ENCODE results near the gene KLHL42. TPM values are rescaled to one million over a fixed set of nuclear protein-coding genes. Genes with fewer than 3 reads are reported as not detected.
A peak's percentile ranks its signal among the peaks of the same experiment; 100 is the strongest.

Gene KLHL42
- total and polyA plus RNA-seq, 4 donors: 7.5 to 32.5 (median 15.3) TPM

GRCh38 chr12:27806259-27806658 lies 26.2 kb downstream of the KLHL42 start:
- peaks cover 0 to 5% (median 0%) of the 10 kb centered on the region in 4 donors for H3K36me3 ChIP-seq (ENCODE audit: control insufficient read depth in 4 of 4, insufficient read depth in 4 of 4, low read length in 4 of 4)
- 95 to 100% methylated on average over 4 of the region's 4 CpGs for WGBS, 2 donors
- H3K9ac ChIP-seq (ENCODE audit: insufficient read depth in 1 of 2, low read length in 2 of 2): no peak overlapping the region
- ATAC-seq (ENCODE audit: insufficient read depth, low FRiP score) (no peak), DNase-seq (no peak)
- no peak for TF ChIP-seq CTCF (IDR thresholded peaks at IDR 0.05; ENCODE audit: control extremely low read depth, extremely low read depth)
- H3K4me3 ChIP-seq: no peak overlapping the region
- no peaks in the 10 kb centered on the region for H3K9me3 ChIP-seq (ENCODE audit: control insufficient read depth in 4 of 4, insufficient read depth in 3 of 4, low read length in 3 of 4)
- H3K27ac ChIP-seq (ENCODE audit: low read depth in 1 of 2, low read length in 1 of 2): no peak overlapping the region
- no peaks in the 10 kb centered on the region for H3K27me3 ChIP-seq (ENCODE audit: control insufficient read depth in 3 of 3, insufficient read depth in 3 of 3, low read length in 2 of 3)
- H3K4me1 ChIP-seq (ENCODE audit: control insufficient read depth in 5 of 5, insufficient read depth in 5 of 5, low read length in 5 of 5): peaks cover 0 to 21% (median 0%) of the 10 kb centered on the region in 5 donors

- TF ChIP-seq CTCF (IDR thresholded peaks at IDR 0.05; ENCODE audit: control extremely low read depth, extremely low read depth): no peak
- no peak overlapping the region for H3K27ac ChIP-seq (ENCODE audit: low read depth in 1 of 2, low read length in 1 of 2)
- no peaks in the 10 kb centered on the region for H3K9me3 ChIP-seq (ENCODE audit: control insufficient read depth in 4 of 4, insufficient read depth in 3 of 4, low read length in 3 of 4)
- ATAC-seq (ENCODE audit: insufficient read depth, low FRiP score): no peak
- 44 to 56% methylated on average over 8 of the region's 8 CpGs for WGBS, 2 donors
- H3K4me1 ChIP-seq (ENCODE audit: control insufficient read depth in 5 of 5, insufficient read depth in 5 of 5, low read length in 5 of 5): peaks cover 0 to 21% (median 0%) of the 10 kb centered on the region in 5 donors
- no peak overlapping the region for H3K9ac ChIP-seq (ENCODE audit: insufficient read depth in 1 of 2, low read length in 2 of 2)
- no peak for DNase-seq
- H3K4me3 ChIP-seq: no peak overlapping the region
- H3K36me3 ChIP-seq (ENCODE audit: control insufficient read depth in 4 of 4, insufficient read depth in 4 of 4, low read length in 4 of 4): no peaks in the 10 kb centered on the region
- H3K27me3 ChIP-seq (ENCODE audit: control insufficient read depth in 3 of 3, insufficient read depth in 3 of 3, low read length in 2 of 3): no peaks in the 10 kb centered on the region
Observed at GRCh38 chr12:27807063-27807703, 27.1 kb downstream of the KLHL42 start.

GRCh38 chr12:27808841-27809240 lies 28.8 kb downstream of the KLHL42 start:
- Histone ChIP-seq H3K27me3 (ENCODE audit: control insufficient read depth in 3 of 3, insufficient read depth in 3 of 3, low read length in 2 of 3) (no peaks in the 10 kb centered on the region), H3K27ac (ENCODE audit: low read depth in 1 of 2, low read length in 1 of 2) (no peak overlapping the region), H3K4me1 (ENCODE audit: control insufficient read depth in 5 of 5, insufficient read depth in 5 of 5, low read length in 5 of 5) (peaks cover 0 to 21% (median 0%) of the 10 kb centered on the region in 5 donors), H3K36me3 (ENCODE audit: control insufficient read depth in 4 of 4, insufficient read depth in 4 of 4, low read length in 4 of 4) (no peaks in the 10 kb centered on the region), H3K9ac (ENCODE audit: insufficient read depth in 1 of 2, low read length in 2 of 2) (no peak overlapping the region), H3K4me3 (no peak overlapping the region), H3K9me3 (ENCODE audit: control insufficient read depth in 4 of 4, insufficient read depth in 3 of 4, low read length in 3 of 4) (no peaks in the 10 kb centered on the region)
- WGBS, 2 donors: 62 to 67% methylated on average over 6 of the region's 6 CpGs
- DNase-seq (no peak), ATAC-seq (ENCODE audit: insufficient read depth, low FRiP score) (no peak)
- TF ChIP-seq CTCF (IDR thresholded peaks at IDR 0.05; ENCODE audit: control extremely low read depth, extremely low read depth): no peak

GRCh38 chr12:27810756-27811155 lies 30.7 kb downstream of the KLHL42 start:
- Histone ChIP-seq H3K27me3 (ENCODE audit: control insufficient read depth in 3 of 3, insufficient read depth in 3 of 3, low read length in 2 of 3) (no peaks in the 10 kb centered on the region), H3K4me3 (no peak overlapping the region), H3K36me3 (ENCODE audit: control insufficient read depth in 4 of 4, insufficient read depth in 4 of 4, low read length in 4 of 4) (no peaks in the 10 kb centered on the region), H3K9me3 (ENCODE audit: control insufficient read depth in 4 of 4, insufficient read depth in 3 of 4, low read length in 3 of 4) (no peaks in the 10 kb centered on the region), H3K9ac (ENCODE audit: insufficient read depth in 1 of 2, low read length in 2 of 2) (no peak overlapping the region), H3K27ac (ENCODE audit: low read depth in 1 of 2, low read length in 1 of 2) (no peak overlapping the region), H3K4me1 (ENCODE audit: control insufficient read depth in 5 of 5, insufficient read depth in 5 of 5, low read length in 5 of 5) (peaks cover 0 to 21% (median 0%) of the 10 kb centered on the region in 5 donors)
- no peak for TF ChIP-seq CTCF (IDR thresholded peaks at IDR 0.05; ENCODE audit: control extremely low read depth, extremely low read depth)
- DNase-seq: peak in 1 of 3 donors; percentile 40
- no peak for ATAC-seq (ENCODE audit: insufficient read depth, low FRiP score)
- 64 to 81% methylated on average over 4 of the region's 4 CpGs for WGBS, 2 donors

All from lung (tissue), 12 donors.